HEK293 (cell line): ENCODE data around the gene SLC6A1.

Source experiments
- CTCF ChIA-PET: fragments of 350-600 bp; formaldehyde crosslinking; extraction: SDS; loops from one replicate; lab custom pipeline; 2021; ENCODE audit warnings: antibody characterized with exemption; lab: Yijun Ruan, JAX
- POLR2A ChIA-PET: fragments of 300-600 bp; formaldehyde crosslinking; extraction: SDS; loops from one replicate; lab custom pipeline; 2020; ENCODE audit warnings: antibody characterized with exemption, inconsistent platforms; lab: Yijun Ruan, JAX
- H3K27ac ChIP-seq: fragments of 200-500 bp; sonication (Bioruptor generic); 2 replicates; pipeline ENCODE4 v1.5.1; 2014; ENCODE audit warnings: low read depth, low read length, control low read depth, inconsistent platforms; ENCODE audit errors: extremely low read depth
- H3K36me3 ChIP-seq, 2 experiments: fragments of 200-500 bp in 1 of 2; sonication (Bioruptor generic) in 1 of 2; 1 replicate in 1 of 2; 2 replicates in 1 of 2; pipeline ENCODE4 v1.5.1; 2014 to 2017; ENCODE audit warnings: inconsistent platforms in 2 of 2, low read length in 2 of 2; ENCODE audit not compliant: control insufficient read depth in 2 of 2, insufficient read depth in 1 of 2
- H3K4me1 ChIP-seq: fragments of 200-500 bp; sonication (Bioruptor generic); 2 replicates; pipeline ENCODE4 v1.5.1; 2014; ENCODE audit warnings: mild to moderate bottlenecking, low read length, inconsistent platforms; ENCODE audit not compliant: control insufficient read depth, insufficient read depth
- H3K4me3 ChIP-seq: 2 replicates; pipeline ENCODE4 v1.5.1; 2011; ENCODE audit warnings: low read depth, mild to moderate bottlenecking, control low read depth, low read length, moderate library complexity
- H3K9me3 ChIP-seq: fragments of 200-500 bp; sonication (Bioruptor generic); 2 replicates; pipeline ENCODE4 v1.5.1; 2014; ENCODE audit warnings: low read depth, low read length, inconsistent platforms; ENCODE audit not compliant: control insufficient read depth, insufficient read depth
- KLF10 ChIP-seq: fragments of 450-650 bp; IDR thresholded peaks from 2 replicates; pipeline ENCODE4 v1.5.1; 2018; ENCODE audit warnings: missing biosample characterization, mild to moderate bottlenecking, missing genetic modification characterization
- KLF8 ChIP-seq: fragments of 450-650 bp; formaldehyde crosslinking; IDR thresholded peaks from 2 replicates; pipeline ENCODE4 v1.5.1; 2016; ENCODE audit warnings: missing biosample characterization, missing genetic modification characterization
- OVOL3 ChIP-seq: fragments of 450-650 bp; formaldehyde crosslinking; IDR thresholded peaks from 2 replicates; pipeline ENCODE4 v1.5.1; 2016; ENCODE audit warnings: missing biosample characterization, missing genetic modification characterization
- PRDM1 ChIP-seq: fragments of 450-650 bp; formaldehyde crosslinking; IDR thresholded peaks from 2 replicates; pipeline ENCODE4; 2016; ENCODE audit warnings: missing biosample characterization, missing genetic modification characterization
- ZBTB17 ChIP-seq: fragments of 450-650 bp; formaldehyde crosslinking; IDR thresholded peaks from 2 replicates; pipeline ENCODE4 v1.5.1; 2016; ENCODE audit warnings: missing biosample characterization, missing genetic modification characterization
- ZBTB20 ChIP-seq: fragments of 450-650 bp; formaldehyde crosslinking; IDR thresholded peaks from 2 replicates; pipeline ENCODE4 v1.5.1; 2016; ENCODE audit warnings: missing biosample characterization, missing genetic modification characterization
- ZFHX2 ChIP-seq: fragments of 450-650 bp; formaldehyde crosslinking; conservative IDR thresholded peaks from 2 replicates; pipeline ENCODE4 v1.5.1; 2016; ENCODE audit warnings: missing biosample characterization, missing genetic modification characterization
- ZIC2 ChIP-seq: fragments of 450-650 bp; formaldehyde crosslinking; IDR thresholded peaks from 2 replicates; pipeline ENCODE4 v1.5.1; 2016; ENCODE audit warnings: missing biosample characterization, missing genetic modification characterization
- ZNF132 ChIP-seq: fragments of 450-650 bp; formaldehyde crosslinking; IDR thresholded peaks from 2 replicates; pipeline ENCODE4 v1.5.1; 2017; ENCODE audit warnings: missing biosample characterization, missing genetic modification characterization, borderline replicate concordance
- ZNF133 ChIP-seq: fragments of 450-650 bp; formaldehyde crosslinking; IDR thresholded peaks from 2 replicates; pipeline ENCODE4 v1.5.1; 2016; ENCODE audit warnings: missing biosample characterization, missing genetic modification characterization
- ZNF140 ChIP-seq: fragments of 450-650 bp; formaldehyde crosslinking; IDR thresholded peaks from 2 replicates; pipeline ENCODE4 v1.5.1; 2016; ENCODE audit warnings: missing biosample characterization, missing genetic modification characterization
- ZNF202 ChIP-seq: fragments of 450-650 bp; formaldehyde crosslinking; IDR thresholded peaks from 2 replicates; pipeline ENCODE4 v1.5.1; 2016; ENCODE audit warnings: missing biosample characterization, missing genetic modification characterization, borderline replicate concordance
- ZNF214 ChIP-seq: fragments of 450-650 bp; formaldehyde crosslinking; IDR thresholded peaks from 2 replicates; pipeline ENCODE4 v1.5.1; 2017; ENCODE audit warnings: missing biosample characterization, mild to moderate bottlenecking, missing genetic modification characterization, borderline replicate concordance
- ZNF335 ChIP-seq: fragments of 450-650 bp; formaldehyde crosslinking; conservative IDR thresholded peaks from 2 replicates; pipeline ENCODE4 v1.5.1; 2016; ENCODE audit warnings: missing biosample characterization, missing genetic modification characterization
- ZNF341 ChIP-seq: fragments of 450-650 bp; formaldehyde crosslinking; IDR thresholded peaks from 2 replicates; pipeline ENCODE4; 2016; ENCODE audit warnings: low read depth, missing biosample characterization, missing genetic modification characterization
- ZNF391 ChIP-seq: fragments of 450-650 bp; formaldehyde crosslinking; IDR thresholded peaks from 2 replicates; pipeline ENCODE4 v1.5.1; 2016; ENCODE audit warnings: low read depth, missing biosample characterization, missing genetic modification characterization, borderline replicate concordance
- ZNF473 ChIP-seq: fragments of 450-650 bp; formaldehyde crosslinking; IDR thresholded peaks from 2 replicates; pipeline ENCODE4 v1.5.1; 2017; ENCODE audit warnings: missing biosample characterization, missing genetic modification characterization
- ZNF514 ChIP-seq: fragments of 450-650 bp; formaldehyde crosslinking; IDR thresholded peaks from 2 replicates; pipeline ENCODE4 v1.5.1; 2016; ENCODE audit warnings: missing biosample characterization, missing genetic modification characterization
- ZNF548 ChIP-seq: fragments of 450-650 bp; formaldehyde crosslinking; IDR thresholded peaks from 2 replicates; pipeline ENCODE4 v1.5.1; 2016; ENCODE audit warnings: missing biosample characterization, missing genetic modification characterization
- ZNF626 ChIP-seq: fragments of 450-650 bp; sonication (Bioruptor Pico); formaldehyde crosslinking; IDR thresholded peaks from 2 replicates; pipeline ENCODE4 v1.5.1; 2018; ENCODE audit warnings: missing biosample characterization, missing genetic modification characterization, inconsistent platforms
- ZNF670 ChIP-seq: fragments of 450-650 bp; formaldehyde crosslinking; IDR thresholded peaks from 2 replicates; pipeline ENCODE4 v1.5.1; 2016; ENCODE audit warnings: missing biosample characterization, missing genetic modification characterization, low read depth
- TF ChIP-seq, protein P1 (sequence below): fragments of 450-650 bp; formaldehyde crosslinking; IDR thresholded peaks from 2 replicates; pipeline ENCODE4 v1.5.1; 2016; ENCODE audit warnings: missing biosample characterization, missing genetic modification characterization
- TF ChIP-seq, protein P2 (sequence below): fragments of 450-650 bp; formaldehyde crosslinking; IDR thresholded peaks from 2 replicates; pipeline ENCODE4 v1.5.1; 2016; ENCODE audit warnings: missing biosample characterization, missing genetic modification characterization
- TF ChIP-seq, protein P3 (sequence below): fragments of 450-650 bp; formaldehyde crosslinking; IDR thresholded peaks from 2 replicates; pipeline ENCODE4 v1.5.1; 2016; ENCODE audit warnings: missing biosample characterization, missing genetic modification characterization

Gene SLC6A1

DNA sequence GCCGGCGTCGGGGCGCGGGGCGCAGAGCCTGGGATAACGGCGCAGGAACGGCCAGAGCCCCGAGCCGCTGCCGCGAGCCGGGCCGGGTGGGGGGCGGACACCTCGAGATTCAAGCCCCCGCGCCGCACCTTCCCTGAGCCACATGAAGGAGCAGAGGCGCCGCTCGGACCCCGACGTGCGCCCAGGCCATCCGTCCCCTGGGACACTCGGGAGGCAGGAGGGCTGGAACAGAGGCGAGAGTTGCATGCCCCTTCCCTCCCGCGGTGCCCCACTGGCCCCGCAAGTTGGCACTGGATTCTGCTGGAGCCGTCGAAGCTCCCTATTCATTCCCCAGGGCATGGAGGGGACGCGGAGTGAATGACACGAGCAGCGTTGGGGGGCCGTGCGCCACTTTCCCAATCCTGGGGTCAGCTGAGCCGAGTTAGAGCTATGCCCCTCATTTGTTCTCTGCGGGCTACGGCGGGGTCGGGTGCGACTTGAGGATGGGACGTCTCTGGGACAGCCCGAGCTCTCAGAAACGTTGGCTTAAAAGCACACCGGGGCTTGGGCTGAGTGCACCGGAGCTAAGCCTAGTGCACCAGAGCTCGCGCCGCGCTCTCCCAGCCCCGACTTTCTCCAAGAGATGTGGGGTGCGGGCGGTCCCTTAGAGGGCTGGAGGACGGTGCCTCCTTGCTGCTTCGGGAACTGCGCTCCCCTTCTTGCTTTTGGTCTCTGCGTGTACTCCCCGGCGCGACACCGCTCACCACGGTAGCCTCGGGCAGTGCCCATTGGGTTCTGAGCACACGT is 588 bp downstream of the SLC6A1 start (continued):
- no peak for TF ChIP-seq ZBTB17 (tag by site-specific recombination)

DNA sequence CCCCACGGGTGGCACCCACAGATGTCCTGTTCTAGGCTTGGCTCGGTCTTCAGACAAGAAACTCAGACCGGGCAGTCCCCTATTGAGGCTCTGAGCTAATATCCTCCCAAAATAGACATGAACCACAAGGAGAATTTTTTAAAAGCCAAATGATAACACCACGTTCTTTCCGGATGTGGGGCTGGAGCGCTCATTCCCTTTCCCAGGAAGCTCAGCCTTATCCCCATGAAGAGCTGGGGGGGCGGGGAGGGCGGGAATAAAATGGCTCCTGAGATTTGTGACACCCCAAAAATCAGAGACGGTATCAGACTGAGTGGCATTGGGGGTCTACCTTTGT is 1.1 kb downstream of the SLC6A1 start:
- CTCF ChIA-PET, result interaction anchor here (1.1 to 1.4 kb wide), 3 partner anchors 11 to 45 kb away, joined by 3 to 5 read pairs (median 4); no protein-coding TSS in a partner anchor
- POLR2A ChIA-PET, result no interaction called here
- H3K36me3 ChIP-seq, result no peaks in the 10 kb centered on the region
- H3K9me3 ChIP-seq, result no peaks in the 10 kb centered on the region
- no peaks in the 10 kb centered on the region for H3K4me1 ChIP-seq
- H3K4me3 ChIP-seq, result no peak overlapping the region
- no peak overlapping the region for H3K27ac ChIP-seq
- TF ChIP-seq, protein P1, sequence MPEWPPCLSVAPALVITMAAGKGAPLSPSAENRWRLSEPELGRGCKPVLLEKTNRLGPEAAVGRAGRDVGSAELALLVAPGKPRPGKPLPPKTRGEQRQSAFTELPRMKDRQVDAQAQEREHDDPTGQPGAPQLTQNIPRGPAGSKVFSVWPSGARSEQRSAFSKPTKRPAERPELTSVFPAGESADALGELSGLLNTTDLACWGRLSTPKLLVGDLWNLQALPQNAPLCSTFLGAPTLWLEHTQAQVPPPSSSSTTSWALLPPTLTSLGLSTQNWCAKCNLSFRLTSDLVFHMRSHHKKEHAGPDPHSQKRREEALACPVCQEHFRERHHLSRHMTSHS (tag by site-specific recombination), result no peak
- TF ChIP-seq KLF10 (no peak), ZNF133 (tag by site-specific recombination) (no peak), ZNF548 (no peak), ZBTB20 (tag by site-specific recombination) (no peak), OVOL3 (tag by site-specific recombination) (no peak), ZNF132 (no peak), KLF8 (no peak), ZNF341 (no peak)

DNA sequence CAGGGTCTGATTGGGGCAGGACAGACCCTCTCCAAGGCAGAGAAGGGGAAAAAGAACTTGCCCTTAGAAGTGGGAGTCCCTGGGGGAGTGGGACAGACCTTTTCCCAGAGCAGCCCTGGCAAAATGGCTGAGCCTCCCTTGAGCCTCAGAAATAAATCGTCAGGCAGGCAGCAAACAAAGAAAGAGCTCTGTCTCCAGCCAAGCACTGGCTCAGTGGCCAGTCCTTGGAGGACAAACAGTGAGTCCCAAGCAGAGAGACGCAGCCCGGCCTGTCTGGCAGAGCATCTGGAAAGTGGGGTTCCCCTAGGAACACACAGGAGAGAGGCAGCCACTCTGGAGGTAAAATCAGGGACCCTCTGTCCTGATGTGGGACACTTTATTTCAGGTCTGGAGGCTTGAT is 1.8 kb downstream of the SLC6A1 start:
- ChIA-PET POLR2A (no interaction called here), CTCF (interaction anchor here (0.8 to 1.4 kb wide), 4 partner anchors 11 to 49 kb away, joined by 3 to 6 read pairs (median 4); no protein-coding TSS in a partner anchor)
- TF ChIP-seq ZBTB17 (tag by site-specific recombination), result no peak
- no peak for TF ChIP-seq ZNF514
- no peak for TF ChIP-seq ZNF140 (tag by site-specific recombination)
- no peak for TF ChIP-seq ZFHX2 (tag by site-specific recombination)
- TF ChIP-seq ZNF202 (tag by site-specific recombination), result no peak
- no peak for TF ChIP-seq ZNF473 (tag by site-specific recombination)
- no peak for TF ChIP-seq ZNF670
- TF ChIP-seq ZNF391, result no peak
- TF ChIP-seq, protein P1 (tag by site-specific recombination), result no peak
- TF ChIP-seq, protein P2, sequence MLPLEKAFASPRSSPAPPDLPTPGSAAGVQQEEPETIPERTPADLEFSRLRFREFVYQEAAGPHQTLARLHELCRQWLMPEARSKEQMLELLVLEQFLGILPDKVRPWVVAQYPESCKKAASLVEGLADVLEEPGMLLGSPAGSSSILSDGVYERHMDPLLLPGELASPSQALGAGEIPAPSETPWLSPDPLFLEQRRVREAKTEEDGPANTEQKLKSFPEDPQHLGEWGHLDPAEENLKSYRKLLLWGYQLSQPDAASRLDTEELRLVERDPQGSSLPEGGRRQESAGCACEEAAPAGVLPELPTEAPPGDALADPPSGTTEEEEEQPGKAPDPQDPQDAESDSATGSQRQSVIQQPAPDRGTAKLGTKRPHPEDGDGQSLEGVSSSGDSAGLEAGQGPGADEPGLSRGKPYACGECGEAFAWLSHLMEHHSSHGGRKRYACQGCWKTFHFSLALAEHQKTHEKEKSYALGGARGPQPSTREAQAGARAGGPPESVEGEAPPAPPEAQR (tag by site-specific recombination), result no peak
- TF ChIP-seq, protein P3, sequence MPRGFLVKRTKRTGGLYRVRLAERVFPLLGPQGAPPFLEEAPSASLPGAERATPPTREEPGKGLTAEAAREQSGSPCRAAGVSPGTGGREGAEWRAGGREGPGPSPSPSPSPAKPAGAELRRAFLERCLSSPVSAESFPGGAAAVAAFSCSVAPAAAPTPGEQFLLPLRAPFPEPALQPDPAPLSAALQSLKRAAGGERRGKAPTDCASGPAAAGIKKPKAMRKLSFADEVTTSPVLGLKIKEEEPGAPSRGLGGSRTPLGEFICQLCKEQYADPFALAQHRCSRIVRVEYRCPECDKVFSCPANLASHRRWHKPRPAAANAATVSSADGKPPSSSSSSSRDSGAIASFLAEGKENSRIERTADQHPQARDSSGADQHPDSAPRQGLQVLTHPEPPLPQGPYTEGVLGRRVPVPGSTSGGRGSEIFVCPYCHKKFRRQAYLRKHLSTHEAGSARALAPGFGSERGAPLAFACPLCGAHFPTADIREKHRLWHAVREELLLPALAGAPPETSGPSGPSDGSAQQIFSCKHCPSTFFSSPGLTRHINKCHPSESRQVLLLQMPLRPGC (tag by site-specific recombination), result no peak
- no peak for TF ChIP-seq ZNF335 (tag by site-specific recombination)
- no peak for TF ChIP-seq KLF10
- TF ChIP-seq ZIC2, result no peak
- no peak for TF ChIP-seq PRDM1 (tag by site-specific recombination)
- no peak for TF ChIP-seq ZNF626 (tag by site-specific recombination)
- TF ChIP-seq ZNF214 (tag by site-specific recombination), result no peak

More for the DNA sequence above, 1.8 kb downstream of the SLC6A1 start:
- Histone ChIP-seq H3K4me1 (no peaks in the 10 kb centered on the region), H3K9me3 (no peaks in the 10 kb centered on the region), H3K4me3 (no peak overlapping the region), H3K36me3 (no peaks in the 10 kb centered on the region), H3K27ac (no peak overlapping the region)
